ENCODE measurements around the gene AKR1C2.
"Not testable (repeated sequence)": the region's sequence is repeated elsewhere in the genome, so short reads cannot be mapped to it uniquely, and the experiment has no call there.

The AKR1C2 gene

DNA sequence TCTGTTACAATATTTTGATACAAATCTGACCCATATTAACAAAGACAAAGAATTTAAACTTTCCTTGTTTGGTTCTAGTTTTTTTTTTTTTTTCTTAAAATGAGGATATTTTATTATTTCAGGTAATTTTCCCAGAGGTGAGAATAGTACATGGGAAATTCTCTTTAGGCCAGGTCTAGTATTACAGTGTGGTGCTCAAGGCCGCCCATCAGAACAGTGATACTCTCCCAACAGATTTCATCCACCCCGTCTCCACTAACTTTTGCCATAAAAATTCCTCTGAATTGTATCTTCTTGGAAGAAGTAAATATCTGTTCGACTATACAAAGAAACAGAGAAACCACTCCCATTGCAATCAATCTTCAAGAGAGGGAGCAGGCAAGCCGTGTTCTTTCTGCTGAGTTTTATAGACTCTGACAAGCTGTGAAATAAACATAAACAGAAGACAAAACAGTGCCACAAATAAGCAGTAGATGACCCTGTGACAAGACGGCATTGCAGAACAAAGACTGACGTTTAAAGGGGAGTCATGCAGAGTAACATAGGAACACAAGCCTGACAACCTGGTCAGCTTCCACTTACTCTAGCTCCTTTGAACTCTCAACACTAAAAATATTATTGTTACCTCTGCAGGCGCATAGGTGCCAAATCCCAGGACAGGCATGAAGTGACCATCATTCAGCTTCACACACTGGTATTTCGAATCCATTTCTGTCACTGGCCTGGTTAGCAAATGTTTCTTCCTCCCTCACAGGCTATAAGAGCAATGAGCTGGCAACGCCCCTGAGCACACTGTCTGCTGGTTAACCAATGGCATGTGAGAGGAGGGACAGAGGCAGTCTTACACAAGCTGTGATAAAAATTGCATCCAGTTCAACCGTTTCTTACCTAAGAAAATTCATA, at the start of gene AKR1C2:
TSS of gene AKR1C2 (minus strand) at position 731 of the 903 bp plus-strand sequence. CDS start at position 709, 22 bp downstream.
- DNase-seq = not testable (repeated sequence)

DNA sequence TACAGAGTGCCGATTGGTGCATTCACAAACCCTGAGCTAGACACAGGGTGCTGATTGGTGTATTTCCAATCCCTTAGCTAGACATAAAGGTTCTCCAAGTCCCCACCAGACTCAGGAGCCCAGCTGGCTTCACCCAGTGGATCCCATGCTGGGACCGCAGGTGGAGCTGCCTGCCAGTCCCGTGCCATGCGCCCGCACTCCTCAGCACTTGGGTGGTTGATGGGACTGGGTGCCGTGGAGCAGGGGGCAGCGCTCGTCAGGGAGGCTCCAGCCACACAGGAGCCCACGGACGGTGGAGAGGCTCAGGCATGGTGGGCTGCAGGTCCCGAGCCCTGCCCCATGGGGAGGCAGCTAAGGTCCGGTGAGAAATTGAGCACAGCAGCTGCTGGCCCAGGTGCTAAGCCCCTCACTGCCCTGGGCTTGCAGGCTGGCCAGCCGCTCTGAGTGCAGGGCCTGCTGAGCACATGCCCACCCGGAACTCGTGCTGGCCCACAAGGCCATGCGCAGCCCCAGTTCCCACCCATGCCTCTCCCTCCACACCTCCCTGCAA, 49.4 kb upstream of the AKR1C2 start:
- DNase-seq = not testable (repeated sequence)

DNA sequence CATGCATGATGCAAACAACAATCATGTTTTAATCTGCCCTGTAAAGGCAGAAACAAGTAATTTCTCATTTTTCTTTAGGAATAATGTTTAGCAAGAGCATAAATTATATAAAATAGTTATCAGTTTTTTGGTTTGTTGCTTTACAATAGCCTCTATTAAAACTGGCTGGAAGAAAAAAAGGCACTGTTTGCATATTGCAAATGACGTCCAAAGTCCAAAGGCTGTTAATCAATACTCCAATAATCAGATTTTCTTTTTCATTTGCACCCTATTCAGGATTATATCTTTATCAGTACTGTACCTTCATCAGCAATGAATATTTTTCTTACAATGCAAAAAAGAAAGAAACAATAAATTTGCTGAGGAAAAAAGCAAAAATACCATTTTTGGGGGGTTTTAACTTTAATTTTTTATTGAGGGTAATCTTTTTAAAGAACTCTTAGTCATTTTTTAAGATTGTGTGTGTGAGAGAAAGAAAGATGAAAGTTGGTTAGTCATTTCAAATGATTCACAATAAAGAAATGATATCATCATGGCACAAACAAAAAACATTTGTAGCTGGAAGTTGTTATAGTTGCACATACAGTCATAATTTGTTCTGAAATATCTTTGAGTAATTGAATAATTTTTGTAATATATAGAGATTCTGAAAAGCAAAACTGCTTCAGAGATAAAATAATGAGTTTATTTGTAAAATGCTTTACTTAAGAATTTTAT, 44.4 kb upstream of the AKR1C2 start:
- no peak for DNase-seq

DNA sequence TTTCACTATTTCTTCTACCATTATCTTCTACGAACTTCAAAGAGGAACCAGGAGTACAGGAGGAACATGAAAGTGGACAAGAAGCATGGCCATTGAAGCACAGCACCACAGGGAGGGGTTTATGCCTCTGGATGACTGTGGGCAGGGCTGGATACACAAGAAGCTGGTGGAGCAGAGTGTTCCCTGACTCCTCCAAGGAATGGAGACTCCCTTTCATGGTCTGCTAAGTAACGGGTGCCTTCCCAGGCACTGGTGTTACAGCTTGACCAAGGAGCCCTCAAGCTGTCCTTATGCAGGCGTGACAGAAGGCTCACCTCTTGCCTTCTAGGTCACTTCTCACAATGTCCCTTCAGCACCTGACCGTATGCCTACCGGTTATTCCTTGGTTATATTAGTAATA, 43.4 kb upstream of the AKR1C2 start:
- DNase-seq = not testable (repeated sequence)

DNA sequence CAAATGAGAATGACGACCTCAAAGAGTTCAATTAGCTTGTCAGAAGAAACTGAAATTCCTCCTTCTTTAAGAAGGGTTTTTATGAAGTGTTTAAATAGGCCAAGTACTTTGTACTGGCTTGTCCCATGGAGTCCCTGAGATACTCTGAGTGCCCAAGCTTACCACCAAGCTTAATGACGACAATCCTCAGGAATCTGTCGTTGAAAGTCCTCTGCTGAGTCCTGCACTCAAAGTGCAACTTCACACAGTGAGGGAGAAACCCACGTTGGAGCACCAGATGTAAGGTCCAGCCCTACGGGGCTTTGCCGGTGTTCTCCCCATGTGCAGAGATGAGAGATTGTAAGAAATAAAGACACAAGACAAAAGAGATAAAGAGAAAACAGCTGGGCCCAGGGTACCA, 42.8 kb upstream of the AKR1C2 start:
- DNase-seq = no peak

DNA sequence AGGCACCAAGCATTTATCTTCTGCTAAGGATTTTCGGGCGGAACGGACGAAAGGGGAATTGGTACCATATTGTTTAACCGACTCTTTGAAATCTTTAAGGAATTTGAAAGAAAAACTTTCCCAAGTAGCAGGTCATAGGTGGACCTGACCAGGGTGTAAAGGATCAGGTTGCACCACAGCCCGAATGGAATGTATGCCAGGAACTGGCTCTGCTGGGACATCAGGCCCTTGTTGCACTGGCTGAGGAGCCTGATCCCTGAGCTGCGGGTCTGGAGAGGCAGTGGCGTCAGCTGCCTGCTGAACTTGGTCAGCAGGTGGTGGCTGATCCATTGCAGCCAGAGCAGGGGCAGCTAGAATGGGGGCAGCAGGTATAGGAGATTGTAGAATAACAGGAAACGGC, 41.4 kb upstream of the AKR1C2 start:
- DNase-seq = no peak

DNA sequence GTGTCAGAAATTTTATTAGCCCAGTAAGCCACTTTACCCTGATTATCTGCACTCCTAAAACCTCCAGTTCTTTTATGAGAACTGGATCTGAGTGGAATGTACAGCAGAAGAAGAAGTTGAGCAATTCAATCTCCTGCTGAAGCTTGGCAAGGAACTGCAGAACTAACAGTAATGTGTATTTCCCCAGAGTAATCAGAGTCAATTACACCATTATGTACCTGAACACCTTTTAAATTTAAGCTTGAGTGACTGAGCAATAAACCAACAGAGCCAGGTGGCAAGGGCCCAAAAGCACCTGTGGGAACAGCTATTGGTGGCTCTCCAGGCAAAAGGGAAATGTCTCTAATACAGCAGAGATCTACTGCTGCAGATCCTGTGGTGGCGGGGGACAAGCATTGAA, 40.1 kb upstream of the AKR1C2 start:
- DNase-seq = peak; percentile 72

DNA sequence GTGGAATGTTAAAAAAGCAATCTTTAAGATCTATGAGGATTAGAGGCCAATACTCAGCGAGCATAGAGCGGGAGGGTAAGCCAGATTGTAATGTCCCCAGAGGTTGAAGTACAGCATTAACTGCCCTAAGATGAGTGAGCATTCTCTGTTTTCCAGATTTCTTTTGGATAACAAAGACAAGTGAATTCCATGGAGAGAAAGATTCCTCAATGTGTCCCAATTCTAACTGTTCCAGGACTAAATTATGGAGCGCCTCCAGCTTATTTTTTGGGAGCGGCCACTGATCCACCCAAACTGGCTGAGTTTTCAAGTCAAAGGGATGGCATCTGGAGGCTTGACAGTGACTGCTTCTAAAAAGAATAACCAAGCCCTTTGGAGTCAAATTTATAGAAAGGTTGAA, 39.3 kb upstream of the AKR1C2 start:
- DNase-seq = no peak

DNA sequence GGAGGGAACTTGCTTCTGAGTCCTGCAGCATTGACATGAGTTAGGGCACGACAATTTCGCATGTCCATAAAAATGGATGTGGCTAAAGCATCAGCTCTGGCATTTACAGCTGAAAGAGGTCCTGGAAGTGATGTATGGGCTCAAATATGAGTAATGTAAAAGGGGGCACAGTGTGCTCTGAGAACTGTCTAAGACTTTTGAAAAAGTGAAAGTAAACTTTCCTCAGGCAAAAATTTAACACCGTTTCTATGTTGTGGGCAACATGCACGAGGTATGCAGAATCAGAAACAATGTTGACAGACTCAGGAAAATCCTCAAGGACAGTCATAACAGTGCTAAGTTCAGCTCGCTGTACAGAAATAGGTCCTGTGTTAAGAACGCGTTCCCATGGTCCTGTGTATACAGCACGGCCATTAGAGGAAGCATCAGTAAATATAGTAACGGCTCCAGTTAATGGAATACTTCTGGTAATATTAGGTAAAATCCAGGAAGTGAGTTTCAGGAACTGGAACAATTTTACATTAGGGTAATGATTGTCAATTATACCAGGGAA, 37.9 kb upstream of the AKR1C2 start:
- no peak for DNase-seq

DNA sequence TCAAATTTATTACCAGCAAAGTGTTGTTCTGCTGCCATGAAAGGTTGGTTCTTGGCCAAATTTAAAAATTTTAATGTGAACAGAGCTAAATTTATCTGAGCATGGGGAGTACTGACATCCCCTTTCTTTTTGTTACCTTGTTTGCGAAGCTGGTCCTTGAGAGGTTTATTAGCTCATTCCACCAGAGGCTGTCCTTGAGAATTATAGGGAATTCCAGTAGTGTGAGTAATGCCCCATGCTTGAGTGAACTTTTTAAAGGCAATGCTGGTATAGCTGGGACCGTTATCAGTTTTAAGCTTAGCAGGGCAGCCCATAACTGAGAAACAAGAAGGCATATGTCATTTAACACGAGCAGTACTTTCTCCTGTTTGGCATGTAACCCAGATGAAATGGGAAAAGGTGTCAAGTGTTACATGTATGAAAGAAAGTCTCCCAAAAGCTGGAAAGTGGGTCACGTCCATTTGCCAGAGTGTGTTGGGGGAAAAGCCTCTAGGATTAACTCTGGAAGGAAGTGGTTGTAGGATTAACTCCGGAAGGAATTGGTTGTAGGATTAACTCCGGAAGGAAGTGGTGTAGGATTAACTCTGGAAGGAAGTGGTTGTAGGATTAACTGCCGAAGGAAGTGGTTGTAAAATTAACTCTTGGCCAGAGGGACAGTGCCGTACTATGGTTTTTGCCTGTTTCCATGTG, 37.3 kb upstream of the AKR1C2 start:
- DNase-seq = no peak

DNA sequence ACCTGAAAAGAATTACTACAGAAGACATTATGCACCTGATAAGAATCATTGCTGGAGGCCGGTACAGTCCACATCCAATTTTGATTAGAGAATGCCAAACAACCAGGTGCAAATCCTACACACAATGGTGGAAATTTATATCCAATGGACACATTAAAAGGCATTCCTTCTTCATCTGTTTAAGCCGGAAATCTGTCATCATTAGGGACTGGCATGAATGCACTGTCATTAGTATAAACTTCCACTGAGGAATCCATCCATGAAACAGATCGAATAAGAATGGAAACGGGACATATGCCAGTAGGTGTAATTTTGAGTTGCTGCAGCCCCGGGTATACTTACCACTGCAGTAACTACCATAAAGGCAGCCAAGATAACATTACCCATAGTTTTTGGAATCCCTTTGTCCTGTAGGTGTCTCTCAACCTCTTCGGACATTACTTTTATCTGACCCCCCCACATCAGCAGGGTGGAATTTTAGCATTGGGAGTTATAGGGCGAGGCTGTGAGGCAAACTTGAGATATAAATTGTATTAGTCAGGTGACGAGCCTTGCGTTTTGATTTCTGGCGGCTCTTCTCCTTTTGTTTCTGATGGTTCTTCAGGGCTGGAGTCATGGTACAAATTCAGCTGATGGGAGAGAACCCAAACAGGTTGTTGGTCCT, 36.5 kb upstream of the AKR1C2 start:
- DNase-seq = no peak

DNA sequence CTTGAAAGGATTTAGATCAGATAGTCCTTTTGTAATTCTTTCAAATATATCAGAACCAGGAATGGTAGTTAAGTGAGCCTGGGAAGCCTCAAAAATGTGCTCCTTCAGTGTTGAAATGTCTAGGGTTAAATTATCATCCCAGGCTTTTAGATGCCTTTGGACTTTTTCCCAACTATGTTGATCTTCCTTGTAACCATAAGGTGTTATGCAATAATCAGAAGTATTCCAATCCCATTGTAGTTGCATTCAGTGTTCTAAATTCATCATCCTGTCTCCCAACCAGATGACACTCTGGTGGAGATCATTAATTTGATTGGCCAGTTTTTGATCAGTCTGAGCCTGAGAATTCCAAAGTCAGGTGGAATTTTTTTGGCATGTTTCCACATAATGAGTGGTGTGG, 35.1 kb upstream of the AKR1C2 start:
- no peak for DNase-seq

DNA sequence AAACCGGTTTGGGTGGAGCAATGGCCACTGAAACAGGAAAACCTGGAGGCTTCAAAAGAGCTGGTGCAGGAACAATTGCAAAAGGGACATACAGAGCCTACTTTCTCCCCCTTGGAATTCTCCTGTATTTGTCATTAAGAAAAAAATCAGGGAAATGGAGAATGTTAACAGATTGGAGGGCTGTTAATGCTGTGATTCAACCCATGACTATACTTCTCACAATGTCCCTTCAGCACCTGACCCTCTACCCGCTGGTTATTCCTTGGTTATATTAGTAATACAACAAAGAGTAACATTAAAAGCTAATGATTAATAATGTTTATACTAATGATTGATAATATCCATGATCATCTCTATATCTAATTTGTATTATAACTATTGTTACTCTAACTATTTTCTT, 34.4 kb upstream of the AKR1C2 start:
- no peak for DNase-seq

DNA sequence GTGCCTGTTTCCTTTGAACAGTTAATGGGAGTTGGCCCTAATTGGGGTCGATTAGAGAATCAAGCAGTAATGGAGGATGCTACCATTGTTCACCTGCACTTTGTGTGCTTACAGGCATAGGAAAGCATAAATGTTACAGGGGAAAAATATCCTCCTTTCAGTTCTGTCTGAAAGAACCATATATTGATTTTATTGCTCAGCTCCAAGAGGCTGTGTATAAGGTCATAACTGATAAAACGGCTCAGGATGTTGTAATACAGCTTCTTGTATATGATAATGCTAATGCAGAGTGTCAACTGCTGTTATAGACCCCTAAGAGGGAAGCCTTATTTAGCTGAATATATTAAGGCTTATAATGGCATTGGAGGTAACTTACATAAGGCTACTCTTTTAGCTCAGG, 32.9 kb upstream of the AKR1C2 start:
- no peak for DNase-seq

DNA sequence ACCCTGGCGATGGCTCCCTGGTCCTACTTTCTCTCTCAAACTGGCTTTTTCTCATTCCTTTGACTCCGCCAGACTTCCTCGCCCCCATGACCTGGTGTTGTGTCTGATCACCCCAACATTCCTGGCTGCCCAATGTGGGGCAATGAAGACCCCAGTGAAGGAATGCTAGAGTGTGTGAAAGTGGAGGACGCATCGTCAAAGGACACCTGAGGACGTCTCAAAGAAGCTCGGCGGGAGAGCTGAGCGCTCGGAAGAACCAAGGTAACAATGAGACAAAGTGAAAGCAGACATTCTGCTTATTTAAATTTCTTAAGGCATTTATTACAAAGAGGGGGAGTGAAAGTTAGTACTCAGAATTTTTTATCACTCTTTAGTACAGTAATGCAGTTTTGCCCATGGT, 31.7 kb upstream of the AKR1C2 start:
- DNase-seq = no peak

DNA sequence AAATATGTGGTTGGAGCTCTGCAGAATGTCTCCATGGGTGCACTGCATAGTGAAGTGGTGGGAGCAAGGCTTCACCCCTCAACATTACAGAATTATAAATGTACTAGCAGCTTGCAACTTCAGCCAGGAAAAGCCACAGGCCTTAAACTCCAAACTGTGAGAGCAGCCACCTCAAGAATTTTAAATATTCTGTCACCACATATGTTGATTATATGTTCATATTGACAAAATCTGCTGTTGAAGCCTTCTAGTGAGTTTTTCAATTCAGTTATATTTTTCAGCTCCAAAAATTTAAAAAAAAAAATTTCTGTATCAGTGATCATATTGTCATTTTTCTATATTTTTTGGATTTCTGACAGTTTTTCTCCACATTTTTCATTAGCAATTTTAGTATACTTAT, 30.9 kb upstream of the AKR1C2 start:
- no peak for DNase-seq

DNA sequence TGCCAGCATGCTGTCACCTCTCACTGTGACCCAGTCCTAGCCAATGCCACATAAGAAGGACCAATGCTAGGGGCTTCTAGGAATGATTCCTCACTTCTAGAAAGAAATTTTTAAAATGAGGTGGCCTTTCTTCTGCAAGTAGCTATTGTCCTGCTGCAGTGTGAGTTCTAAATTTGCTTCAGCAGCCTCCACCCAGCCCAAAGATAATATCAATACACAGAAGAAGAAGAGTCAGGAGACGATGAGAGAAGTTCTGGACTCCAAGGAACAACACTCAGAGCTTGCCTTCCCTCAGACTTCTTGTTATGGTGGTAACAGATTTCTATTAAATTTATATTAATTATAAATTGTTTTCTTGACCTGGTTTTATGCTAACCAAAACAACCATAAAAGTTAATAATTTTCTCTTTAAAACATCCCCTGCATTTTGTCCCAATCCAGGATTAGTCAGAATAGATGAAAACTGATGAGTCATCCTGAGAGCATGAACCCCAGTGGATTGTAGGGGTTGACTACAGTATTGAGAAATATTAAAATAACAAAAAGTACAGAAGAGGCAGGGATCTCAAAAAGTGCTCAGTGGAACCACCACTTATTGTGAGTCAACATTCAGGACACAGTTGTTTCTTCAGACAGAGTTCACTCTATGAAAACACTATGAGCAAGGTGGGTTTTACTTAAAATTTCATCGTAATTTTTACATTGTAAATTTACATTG, 29.6 kb upstream of the AKR1C2 start:
- no peak for DNase-seq

DNA sequence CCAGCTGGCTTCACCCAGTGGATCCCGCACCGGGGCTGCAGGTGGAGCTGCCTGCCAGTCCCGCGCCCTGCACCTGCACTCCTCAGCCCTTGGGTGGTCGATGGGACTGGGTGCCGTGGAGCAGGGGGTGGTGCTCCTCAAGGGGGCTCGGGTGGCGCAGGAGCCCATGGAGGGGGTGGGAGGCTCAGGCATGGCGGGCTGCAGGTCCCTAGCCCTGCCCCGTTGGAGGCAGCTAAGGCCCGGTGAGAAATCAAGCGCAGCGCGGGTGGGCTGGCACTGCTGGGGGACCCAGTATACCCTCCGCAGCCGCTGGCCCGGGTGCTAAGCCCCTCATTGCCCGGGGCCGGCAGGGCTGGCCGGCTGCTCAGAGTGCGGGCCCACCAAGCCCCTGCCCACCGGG, 28.8 kb upstream of the AKR1C2 start:
- DNase-seq = not testable (repeated sequence)

DNA sequence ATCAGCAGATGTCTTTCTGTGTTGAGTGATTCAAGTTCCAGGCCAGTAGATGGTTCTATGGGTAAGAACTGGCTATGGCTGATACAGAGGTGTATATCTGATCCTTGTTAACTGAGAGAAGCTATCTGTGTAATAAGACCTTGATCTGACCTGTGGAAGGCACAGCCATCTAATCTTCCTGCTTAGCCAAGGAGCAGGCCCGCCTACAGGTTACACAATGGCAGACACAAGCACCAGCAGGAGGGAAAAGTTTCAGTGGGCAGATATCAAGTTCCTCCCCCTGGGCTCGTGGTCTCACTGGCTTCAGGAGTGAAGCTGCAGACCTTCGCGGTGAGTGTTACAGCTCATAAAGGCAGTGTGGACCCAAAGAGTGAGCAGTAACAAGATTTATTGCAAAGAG, 27.9 kb upstream of the AKR1C2 start:
- not testable (repeated sequence) for DNase-seq

DNA sequence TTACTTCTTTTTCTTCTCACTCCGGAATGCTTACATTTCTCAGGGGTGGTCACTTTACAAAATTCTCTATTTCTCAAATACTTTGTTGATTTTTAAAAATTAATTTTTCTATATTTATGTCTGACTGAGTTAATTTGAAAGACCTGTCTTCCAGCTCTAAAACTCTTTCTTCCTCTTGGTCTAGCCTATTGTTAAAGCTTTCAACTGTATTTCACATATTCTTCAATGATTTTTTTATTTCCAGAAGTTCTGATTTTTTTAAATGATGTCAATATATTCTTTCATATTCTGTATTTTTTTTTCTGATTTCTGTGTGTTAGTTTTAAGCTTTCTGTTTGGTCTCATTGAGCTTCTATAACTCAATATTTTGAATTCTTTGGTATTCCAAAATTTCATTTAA, 27.3 kb upstream of the AKR1C2 start:
- DNase-seq = no peak

DNA sequence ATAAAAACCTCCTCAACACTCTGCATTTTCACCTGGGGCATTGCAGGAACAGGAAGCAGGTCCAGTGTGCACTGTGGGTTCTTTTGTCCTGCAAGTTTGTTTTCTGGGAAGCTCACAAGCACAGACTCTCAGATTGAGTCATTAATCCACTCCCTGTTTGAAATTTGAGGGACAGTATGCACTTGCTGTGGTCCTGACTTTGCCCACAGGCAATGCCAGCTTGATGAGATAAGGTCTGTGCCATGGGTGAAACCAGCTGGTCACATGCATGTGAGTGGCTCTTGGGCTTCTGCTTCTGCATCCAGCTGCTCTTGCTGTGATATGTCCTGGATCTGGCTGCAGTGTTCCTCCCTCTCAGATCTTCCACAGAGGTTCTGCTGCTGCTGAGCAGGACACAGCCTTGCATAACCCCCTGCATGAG, 21.8 kb upstream of the AKR1C2 start:
- DNase-seq = not testable (repeated sequence)

Measured in NCI-H345 (cell line).